HEK293 (cell line): ENCODE measurements around the gene TANGO6.

Source experiments
- CTCF ChIA-PET: fragments of 350-600 bp; formaldehyde crosslinking; extraction: SDS; loops from one replicate; lab custom pipeline; 2021; ENCODE audit warnings: antibody characterized with exemption; lab: Yijun Ruan, JAX
- POLR2A ChIA-PET: fragments of 300-600 bp; formaldehyde crosslinking; extraction: SDS; loops from one replicate; lab custom pipeline; 2020; ENCODE audit warnings: antibody characterized with exemption, inconsistent platforms; lab: Yijun Ruan, JAX
- H3K27ac ChIP-seq: fragments of 200-500 bp; sonication (Bioruptor generic); 2 replicates; pipeline ENCODE4 v1.5.1; 2014; ENCODE audit warnings: low read depth, low read length, control low read depth, inconsistent platforms; ENCODE audit errors: extremely low read depth
- H3K36me3 ChIP-seq, 2 experiments: fragments of 200-500 bp in 1 of 2; sonication (Bioruptor generic) in 1 of 2; 1 replicate in 1 of 2; 2 replicates in 1 of 2; pipeline ENCODE4 v1.5.1; 2014 to 2017; ENCODE audit warnings: inconsistent platforms in 2 of 2, low read length in 2 of 2; ENCODE audit not compliant: control insufficient read depth in 2 of 2, insufficient read depth in 1 of 2
- H3K4me1 ChIP-seq: fragments of 200-500 bp; sonication (Bioruptor generic); 2 replicates; pipeline ENCODE4 v1.5.1; 2014; ENCODE audit warnings: mild to moderate bottlenecking, low read length, inconsistent platforms; ENCODE audit not compliant: control insufficient read depth, insufficient read depth
- H3K4me3 ChIP-seq: 2 replicates; pipeline ENCODE4 v1.5.1; 2011; ENCODE audit warnings: low read depth, mild to moderate bottlenecking, control low read depth, low read length, moderate library complexity
- H3K9me3 ChIP-seq: fragments of 200-500 bp; sonication (Bioruptor generic); 2 replicates; pipeline ENCODE4 v1.5.1; 2014; ENCODE audit warnings: low read depth, low read length, inconsistent platforms; ENCODE audit not compliant: control insufficient read depth, insufficient read depth
- ZNF112 ChIP-seq: fragments of 450-650 bp; formaldehyde crosslinking; IDR thresholded peaks from 2 replicates; pipeline ENCODE4 v1.5.0; 2017; ENCODE audit warnings: missing biosample characterization, missing genetic modification characterization
- ZNF121 ChIP-seq: fragments of 450-650 bp; formaldehyde crosslinking; IDR thresholded peaks from 2 replicates; pipeline ENCODE4 v1.5.1; 2016; ENCODE audit warnings: missing biosample characterization, missing genetic modification characterization
- ZNF132 ChIP-seq: fragments of 450-650 bp; formaldehyde crosslinking; IDR thresholded peaks from 2 replicates; pipeline ENCODE4 v1.5.1; 2017; ENCODE audit warnings: missing biosample characterization, missing genetic modification characterization, borderline replicate concordance
- ZNF423 ChIP-seq: fragments of 450-650 bp; formaldehyde crosslinking; IDR thresholded peaks from 2 replicates; pipeline ENCODE4 v1.5.1; 2016; ENCODE audit warnings: missing biosample characterization, missing genetic modification characterization
- ZNF48 ChIP-seq: fragments of 450-650 bp; formaldehyde crosslinking; IDR thresholded peaks from 2 replicates; pipeline ENCODE4 v1.5.1; 2016; ENCODE audit warnings: missing biosample characterization, missing genetic modification characterization
- ZNF530 ChIP-seq: fragments of 450-650 bp; formaldehyde crosslinking; IDR thresholded peaks from 2 replicates; pipeline ENCODE4 v1.5.1; 2016; ENCODE audit warnings: low read depth, missing biosample characterization, missing genetic modification characterization
- ZNF555 ChIP-seq: fragments of 450-650 bp; formaldehyde crosslinking; conservative IDR thresholded peaks from 2 replicates; pipeline ENCODE4 v1.5.1; 2017; ENCODE audit warnings: missing biosample characterization, mild to moderate bottlenecking, missing genetic modification characterization, inconsistent platforms
- ZNF585B ChIP-seq: fragments of 450-650 bp; formaldehyde crosslinking; IDR thresholded peaks from 2 replicates; pipeline ENCODE4 v1.5.1; 2016; ENCODE audit warnings: missing biosample characterization, missing genetic modification characterization
- ZSCAN23 ChIP-seq: fragments of 450-650 bp; formaldehyde crosslinking; IDR thresholded peaks from 2 replicates; pipeline ENCODE4 v1.5.1; 2016; ENCODE audit warnings: missing biosample characterization, missing genetic modification characterization
- TF ChIP-seq, protein P1 (sequence below): fragments of 450-650 bp; formaldehyde crosslinking; conservative IDR thresholded peaks from 2 replicates; pipeline ENCODE4 v1.5.1; 2016; ENCODE audit warnings: low read depth, missing biosample characterization, missing genetic modification characterization
- TF ChIP-seq, protein P2 (sequence below): fragments of 450-650 bp; formaldehyde crosslinking; IDR thresholded peaks from 2 replicates; pipeline ENCODE4 v1.5.1; 2016; ENCODE audit warnings: missing biosample characterization, missing genetic modification characterization
- TF ChIP-seq, protein P3 (sequence below): fragments of 450-650 bp; formaldehyde crosslinking; IDR thresholded peaks from 2 replicates; pipeline ENCODE4 v1.5.1; 2016; ENCODE audit warnings: missing biosample characterization, missing genetic modification characterization
- TF ChIP-seq, protein P4 (sequence below): fragments of 450-650 bp; formaldehyde crosslinking; IDR thresholded peaks from 2 replicates; pipeline ENCODE4 v1.5.1; 2017; ENCODE audit warnings: missing biosample characterization, missing genetic modification characterization
- TF ChIP-seq, protein P5 (sequence below): fragments of 450-650 bp; formaldehyde crosslinking; IDR thresholded peaks from 2 replicates; pipeline ENCODE4 v1.5.1; 2016; ENCODE audit warnings: missing biosample characterization, missing genetic modification characterization

Gene TANGO6

DNA sequence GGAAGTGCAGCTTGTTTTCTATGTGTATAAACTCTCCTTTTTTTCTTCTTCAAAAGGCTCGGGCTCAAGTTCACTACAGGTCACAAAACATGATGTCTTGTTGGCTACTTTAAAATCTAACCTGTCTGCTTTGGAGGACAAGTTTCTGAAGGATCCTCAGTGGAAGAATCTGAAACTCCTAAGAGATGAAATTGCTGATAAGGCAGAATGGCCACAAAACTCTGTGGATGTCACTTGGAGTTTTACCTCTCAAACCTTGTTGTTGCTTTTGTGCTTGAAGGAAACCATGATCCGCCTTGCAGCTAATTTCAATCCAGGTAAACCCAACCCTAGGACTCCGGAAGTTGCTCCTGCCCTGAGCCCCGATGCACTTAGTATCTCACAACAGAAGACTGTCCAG is 16.5 kb downstream of the TANGO6 start (continued):
- TF ChIP-seq, protein P1, sequence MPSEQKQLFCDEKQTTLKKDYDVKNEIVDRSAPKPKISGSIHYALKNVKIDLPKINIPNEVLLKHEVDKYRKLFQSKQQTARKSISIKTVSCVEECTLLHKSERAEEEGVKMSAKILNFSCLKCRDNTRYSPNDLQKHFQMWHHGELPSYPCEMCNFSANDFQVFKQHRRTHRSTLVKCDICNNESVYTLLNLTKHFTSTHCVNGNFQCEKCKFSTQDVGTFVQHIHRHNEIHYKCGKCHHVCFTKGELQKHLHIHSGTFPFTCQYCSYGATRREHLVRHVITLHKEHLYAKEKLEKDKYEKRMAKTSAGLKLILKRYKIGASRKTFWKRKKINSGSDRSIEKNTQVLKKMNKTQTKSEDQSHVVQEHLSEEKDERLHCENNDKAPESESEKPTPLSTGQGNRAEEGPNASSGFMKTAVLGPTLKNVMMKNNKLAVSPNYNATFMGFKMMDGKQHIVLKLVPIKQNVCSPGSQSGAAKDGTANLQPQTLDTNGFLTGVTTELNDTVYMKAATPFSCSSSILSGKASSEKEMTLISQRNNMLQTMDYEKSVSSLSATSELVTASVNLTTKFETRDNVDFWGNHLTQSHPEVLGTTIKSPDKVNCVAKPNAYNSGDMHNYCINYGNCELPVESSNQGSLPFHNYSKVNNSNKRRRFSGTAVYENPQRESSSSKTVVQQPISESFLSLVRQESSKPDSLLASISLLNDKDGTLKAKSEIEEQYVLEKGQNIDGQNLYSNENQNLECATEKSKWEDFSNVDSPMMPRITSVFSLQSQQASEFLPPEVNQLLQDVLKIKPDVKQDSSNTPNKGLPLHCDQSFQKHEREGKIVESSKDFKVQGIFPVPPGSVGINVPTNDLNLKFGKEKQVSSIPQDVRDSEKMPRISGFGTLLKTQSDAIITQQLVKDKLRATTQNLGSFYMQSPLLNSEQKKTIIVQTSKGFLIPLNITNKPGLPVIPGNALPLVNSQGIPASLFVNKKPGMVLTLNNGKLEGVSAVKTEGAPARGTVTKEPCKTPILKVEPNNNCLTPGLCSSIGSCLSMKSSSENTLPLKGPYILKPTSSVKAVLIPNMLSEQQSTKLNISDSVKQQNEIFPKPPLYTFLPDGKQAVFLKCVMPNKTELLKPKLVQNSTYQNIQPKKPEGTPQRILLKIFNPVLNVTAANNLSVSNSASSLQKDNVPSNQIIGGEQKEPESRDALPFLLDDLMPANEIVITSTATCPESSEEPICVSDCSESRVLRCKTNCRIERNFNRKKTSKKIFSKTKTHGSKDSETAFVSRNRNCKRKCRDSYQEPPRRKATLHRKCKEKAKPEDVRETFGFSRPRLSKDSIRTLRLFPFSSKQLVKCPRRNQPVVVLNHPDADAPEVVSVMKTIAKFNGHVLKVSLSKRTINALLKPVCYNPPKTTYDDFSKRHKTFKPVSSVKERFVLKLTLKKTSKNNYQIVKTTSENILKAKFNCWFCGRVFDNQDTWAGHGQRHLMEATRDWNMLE (tag by site-specific recombination), result no peak
- TF ChIP-seq ZSCAN23 (tag by site-specific recombination), result no peak
- no peak for TF ChIP-seq ZNF121 (tag by site-specific recombination)
- TF ChIP-seq, protein P2, sequence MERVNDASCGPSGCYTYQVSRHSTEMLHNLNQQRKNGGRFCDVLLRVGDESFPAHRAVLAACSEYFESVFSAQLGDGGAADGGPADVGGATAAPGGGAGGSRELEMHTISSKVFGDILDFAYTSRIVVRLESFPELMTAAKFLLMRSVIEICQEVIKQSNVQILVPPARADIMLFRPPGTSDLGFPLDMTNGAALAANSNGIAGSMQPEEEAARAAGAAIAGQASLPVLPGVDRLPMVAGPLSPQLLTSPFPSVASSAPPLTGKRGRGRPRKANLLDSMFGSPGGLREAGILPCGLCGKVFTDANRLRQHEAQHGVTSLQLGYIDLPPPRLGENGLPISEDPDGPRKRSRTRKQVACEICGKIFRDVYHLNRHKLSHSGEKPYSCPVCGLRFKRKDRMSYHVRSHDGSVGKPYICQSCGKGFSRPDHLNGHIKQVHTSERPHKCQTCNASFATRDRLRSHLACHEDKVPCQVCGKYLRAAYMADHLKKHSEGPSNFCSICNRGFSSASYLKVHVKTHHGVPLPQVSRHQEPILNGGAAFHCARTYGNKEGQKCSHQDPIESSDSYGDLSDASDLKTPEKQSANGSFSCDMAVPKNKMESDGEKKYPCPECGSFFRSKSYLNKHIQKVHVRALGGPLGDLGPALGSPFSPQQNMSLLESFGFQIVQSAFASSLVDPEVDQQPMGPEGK, result no peak
- no peak for TF ChIP-seq ZNF423 (tag by site-specific recombination)
- TF ChIP-seq, protein P3, sequence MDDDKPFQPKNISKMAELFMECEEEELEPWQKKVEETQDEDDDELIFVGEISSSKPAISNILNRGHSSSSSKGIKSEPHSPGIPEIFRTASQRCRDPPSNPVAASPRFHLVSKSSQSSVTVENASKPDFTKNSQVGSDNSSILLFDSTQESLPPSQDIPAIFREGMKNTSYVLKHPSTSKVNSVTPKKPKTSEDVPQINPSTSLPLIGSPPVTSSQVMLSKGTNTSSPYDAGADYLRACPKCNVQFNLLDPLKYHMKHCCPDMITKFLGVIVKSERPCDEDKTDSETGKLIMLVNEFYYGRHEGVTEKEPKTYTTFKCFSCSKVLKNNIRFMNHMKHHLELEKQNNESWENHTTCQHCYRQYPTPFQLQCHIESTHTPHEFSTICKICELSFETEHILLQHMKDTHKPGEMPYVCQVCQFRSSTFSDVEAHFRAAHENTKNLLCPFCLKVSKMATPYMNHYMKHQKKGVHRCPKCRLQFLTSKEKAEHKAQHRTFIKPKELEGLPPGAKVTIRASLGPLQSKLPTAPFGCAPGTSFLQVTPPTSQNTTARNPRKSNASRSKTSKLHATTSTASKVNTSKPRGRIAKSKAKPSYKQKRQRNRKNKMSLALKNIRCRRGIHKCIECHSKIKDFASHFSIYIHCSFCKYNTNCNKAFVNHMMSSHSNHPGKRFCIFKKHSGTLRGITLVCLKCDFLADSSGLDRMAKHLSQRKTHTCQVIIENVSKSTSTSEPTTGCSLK (tag by site-specific recombination), result no peak
- TF ChIP-seq ZNF48 (tag by site-specific recombination), result no peak
- TF ChIP-seq, protein P4, sequence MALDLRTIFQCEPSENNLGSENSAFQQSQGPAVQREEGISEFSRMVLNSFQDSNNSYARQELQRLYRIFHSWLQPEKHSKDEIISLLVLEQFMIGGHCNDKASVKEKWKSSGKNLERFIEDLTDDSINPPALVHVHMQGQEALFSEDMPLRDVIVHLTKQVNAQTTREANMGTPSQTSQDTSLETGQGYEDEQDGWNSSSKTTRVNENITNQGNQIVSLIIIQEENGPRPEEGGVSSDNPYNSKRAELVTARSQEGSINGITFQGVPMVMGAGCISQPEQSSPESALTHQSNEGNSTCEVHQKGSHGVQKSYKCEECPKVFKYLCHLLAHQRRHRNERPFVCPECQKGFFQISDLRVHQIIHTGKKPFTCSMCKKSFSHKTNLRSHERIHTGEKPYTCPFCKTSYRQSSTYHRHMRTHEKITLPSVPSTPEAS (tag by site-specific recombination), result no peak
- TF ChIP-seq ZNF555 (tag by site-specific recombination), result no peak

DNA sequence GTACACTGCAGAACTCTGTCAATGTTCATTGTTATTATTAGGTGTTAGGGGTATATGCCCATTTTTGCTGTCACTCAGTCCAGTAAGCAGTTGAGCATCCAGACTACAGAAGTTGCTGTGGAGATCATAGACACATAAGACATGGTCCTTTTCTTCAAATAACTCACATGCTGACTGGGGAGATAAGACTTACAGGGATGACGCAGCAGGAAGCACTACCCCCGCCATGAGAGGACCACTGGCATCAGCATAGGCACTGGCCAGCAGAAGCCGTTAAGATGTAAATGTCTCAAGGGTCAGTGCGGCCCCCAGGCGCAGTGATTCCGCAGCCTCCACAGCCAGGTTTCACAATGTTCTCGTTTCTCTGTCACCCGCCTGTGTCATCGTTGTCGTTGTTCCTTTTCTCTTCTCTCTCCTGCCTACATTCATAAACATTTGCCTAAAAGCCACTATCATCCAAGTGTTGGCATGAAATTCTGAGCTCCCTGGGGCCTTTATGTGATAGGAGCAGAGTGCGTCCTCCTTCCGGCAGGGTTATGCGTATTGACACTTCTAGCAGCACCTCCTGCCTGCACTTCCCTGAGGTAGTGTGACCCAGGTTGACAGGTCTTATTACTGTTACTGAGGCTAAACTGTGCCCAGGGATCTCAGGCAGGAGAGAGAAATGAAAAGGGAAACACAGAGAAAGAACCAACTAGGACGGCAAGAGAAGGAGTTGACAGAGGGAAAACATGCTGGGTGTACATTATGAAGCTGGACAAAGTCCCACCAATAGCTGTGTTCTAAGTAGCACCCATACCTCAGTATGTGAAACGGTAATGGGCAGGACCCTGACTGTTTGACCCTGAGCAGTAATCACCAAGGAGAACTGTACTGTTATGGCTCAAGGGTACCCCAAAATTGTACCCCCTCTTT is 17.9 kb downstream of the TANGO6 start:
- Histone ChIP-seq H3K4me3 (no peak overlapping the region), H3K36me3 (peaks cover 0 to 25% of the 10 kb centered on the region in 2 experiments; a peak in 2 of 3 replicates), H3K4me1 (no peaks in the 10 kb centered on the region), H3K27ac (no peak overlapping the region), H3K9me3 (no peaks in the 10 kb centered on the region)
- TF ChIP-seq ZNF585B (tag by site-specific recombination) (no peak), ZNF112 (tag by site-specific recombination) (no peak), ZNF132 (tag by site-specific recombination) (no peak), ZNF530 (no peak)
- TF ChIP-seq, protein P5, sequence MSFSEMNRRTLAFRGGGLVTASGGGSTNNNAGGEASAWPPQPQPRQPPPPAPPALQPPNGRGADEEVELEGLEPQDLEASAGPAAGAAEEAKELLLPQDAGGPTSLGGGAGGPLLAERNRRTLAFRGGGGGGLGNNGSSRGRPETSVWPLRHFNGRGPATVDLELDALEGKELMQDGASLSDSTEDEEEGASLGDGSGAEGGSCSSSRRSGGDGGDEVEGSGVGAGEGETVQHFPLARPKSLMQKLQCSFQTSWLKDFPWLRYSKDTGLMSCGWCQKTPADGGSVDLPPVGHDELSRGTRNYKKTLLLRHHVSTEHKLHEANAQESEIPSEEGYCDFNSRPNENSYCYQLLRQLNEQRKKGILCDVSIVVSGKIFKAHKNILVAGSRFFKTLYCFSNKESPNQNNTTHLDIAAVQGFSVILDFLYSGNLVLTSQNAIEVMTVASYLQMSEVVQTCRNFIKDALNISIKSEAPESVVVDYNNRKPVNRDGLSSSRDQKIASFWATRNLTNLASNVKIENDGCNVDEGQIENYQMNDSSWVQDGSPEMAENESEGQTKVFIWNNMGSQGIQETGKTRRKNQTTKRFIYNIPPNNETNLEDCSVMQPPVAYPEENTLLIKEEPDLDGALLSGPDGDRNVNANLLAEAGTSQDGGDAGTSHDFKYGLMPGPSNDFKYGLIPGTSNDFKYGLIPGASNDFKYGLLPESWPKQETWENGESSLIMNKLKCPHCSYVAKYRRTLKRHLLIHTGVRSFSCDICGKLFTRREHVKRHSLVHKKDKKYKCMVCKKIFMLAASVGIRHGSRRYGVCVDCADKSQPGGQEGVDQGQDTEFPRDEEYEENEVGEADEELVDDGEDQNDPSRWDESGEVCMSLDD, result no peak
- ChIA-PET CTCF (no interaction called here), POLR2A (no interaction called here)
